ENCODE data around the gene ACSS2.

The ACSS2 gene

DNA sequence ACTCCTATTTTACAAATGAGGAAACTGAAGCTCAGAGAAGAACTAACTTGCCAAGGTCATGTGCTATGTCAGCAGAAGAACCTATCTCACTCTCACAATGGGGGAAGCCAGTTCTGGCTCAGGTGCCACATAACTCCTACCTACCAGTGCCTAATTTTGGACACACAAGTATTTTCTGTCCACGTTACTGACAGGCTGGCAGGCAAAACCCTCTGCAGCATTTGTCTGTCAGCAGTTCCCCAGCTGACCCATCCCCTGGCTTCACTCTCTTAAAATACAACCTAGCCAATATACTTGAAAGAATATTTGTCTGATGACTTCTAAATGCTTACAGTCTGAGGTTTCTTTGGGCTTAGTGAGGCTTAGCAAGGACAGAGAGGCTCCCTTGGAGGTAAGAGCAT lies 63.7 kb downstream of the ACSS2 start:
- TF ChIP-seq CTCF (IDR thresholded peaks at IDR 0.05; ENCODE audit: insufficient read depth, low read depth, low read length, missing control alignments) = no peak
- DNase-seq (ENCODE audit: low read depth) = no peak
- H3K4me3 ChIP-seq (ENCODE audit: low read length) = no peak overlapping the region

DNA sequence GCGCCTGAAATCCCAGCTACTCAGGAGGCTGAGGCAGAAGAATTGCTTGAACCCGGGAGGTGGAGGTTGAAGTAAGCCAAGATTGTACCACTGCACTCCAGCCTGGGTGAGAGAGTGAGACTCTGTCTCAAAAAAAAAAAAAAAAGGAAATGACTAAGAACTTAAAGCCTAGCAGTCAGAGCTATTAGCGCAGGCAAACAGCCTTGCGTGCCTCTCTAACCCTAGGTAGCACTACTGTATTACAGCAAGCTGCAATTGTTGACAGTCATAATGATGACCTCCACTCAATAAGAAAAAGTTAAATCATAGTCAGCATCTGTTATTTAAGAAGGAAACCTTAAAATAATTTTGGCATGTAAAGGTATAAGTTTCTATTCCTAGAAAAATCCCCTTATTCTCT lies 64.8 kb downstream of the ACSS2 start:
- H3K4me3 ChIP-seq (ENCODE audit: low read length) = no peak overlapping the region
- peak; percentile 51 for DNase-seq (ENCODE audit: low read depth)
- TF ChIP-seq CTCF (IDR thresholded peaks at IDR 0.05; ENCODE audit: insufficient read depth, low read depth, low read length, missing control alignments) = no peak

GRCh38 chr20:34942301-34942700 lies 65.9 kb downstream of the ACSS2 start:
- TF ChIP-seq CTCF (IDR thresholded peaks at IDR 0.05; ENCODE audit: insufficient read depth, low read depth, low read length, missing control alignments) = no peak
- no peak for DNase-seq (ENCODE audit: low read depth)
- no peak overlapping the region for H3K4me3 ChIP-seq (ENCODE audit: low read length)

DNA sequence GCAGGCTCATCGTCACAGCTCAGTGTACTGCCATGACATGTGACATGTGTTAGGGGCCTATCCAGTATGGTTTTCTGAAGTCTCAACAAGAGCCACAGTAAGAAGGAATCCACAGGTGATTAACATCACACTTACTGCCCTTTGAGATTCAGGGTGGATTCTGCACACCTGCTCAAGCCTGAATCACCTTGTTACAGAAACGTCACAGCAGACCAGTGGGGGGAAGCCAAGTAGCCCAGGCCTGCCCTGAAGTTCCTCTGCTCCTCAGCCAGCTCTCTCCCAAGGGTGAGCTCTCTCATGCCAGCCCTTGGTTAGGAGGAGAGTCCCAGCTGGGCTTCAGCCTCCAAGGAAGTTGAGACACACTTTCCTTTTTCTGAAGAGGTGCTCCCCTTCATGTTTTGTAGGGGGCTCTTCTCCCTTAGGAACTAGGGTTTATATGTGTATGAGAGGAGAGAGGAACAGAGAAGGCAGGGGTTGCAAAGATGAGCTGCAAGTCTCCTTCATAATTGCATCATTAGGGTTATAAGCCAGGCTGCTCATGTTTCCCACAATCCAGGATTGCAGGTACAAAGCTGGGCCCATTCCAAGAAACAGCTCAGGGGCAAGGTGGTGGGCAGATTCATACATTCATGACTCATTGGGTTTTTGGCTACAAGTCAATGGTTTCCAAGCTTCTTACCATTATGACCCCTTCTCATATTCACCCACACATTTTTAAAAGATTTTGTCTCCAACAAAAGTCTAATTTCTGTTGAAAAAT lies 67.6 kb downstream of the ACSS2 start:
- no peak for TF ChIP-seq CTCF (IDR thresholded peaks at IDR 0.05; ENCODE audit: insufficient read depth, low read depth, low read length, missing control alignments)
- no peak overlapping the region for H3K4me3 ChIP-seq (ENCODE audit: low read length)
- peak; percentile 95 for DNase-seq (ENCODE audit: low read depth)

- DNase-seq (ENCODE audit: low read depth) = peak; percentile 54
- H3K4me3 ChIP-seq (ENCODE audit: low read length) = no peak overlapping the region
- no peak for TF ChIP-seq CTCF (IDR thresholded peaks at IDR 0.05; ENCODE audit: insufficient read depth, low read depth, low read length, missing control alignments)
Measured at GRCh38 chr20:34945315-34946077, 69.1 kb downstream of the ACSS2 start.

DNA sequence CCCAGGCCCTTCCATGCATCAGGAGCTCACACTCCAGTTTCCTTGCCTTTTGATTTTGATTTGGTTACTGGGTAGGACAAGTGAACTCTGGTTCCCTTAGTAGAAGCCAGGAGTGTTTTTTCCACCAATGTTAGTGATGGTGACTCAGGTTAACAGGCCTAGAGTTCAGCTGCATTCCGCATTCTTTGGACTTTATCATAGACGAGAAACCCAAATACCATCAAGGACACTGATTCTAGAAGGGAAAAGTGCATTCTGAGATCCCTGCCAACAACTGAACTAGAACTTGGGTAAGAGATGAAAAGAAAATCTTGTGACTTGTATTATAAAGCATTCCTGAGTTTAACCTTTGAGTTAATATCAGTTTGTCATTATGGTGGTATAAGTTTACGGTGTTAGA lies 70.2 kb downstream of the ACSS2 start:
- no peak overlapping the region for H3K4me3 ChIP-seq (ENCODE audit: low read length)
- no peak for TF ChIP-seq CTCF (IDR thresholded peaks at IDR 0.05; ENCODE audit: insufficient read depth, low read depth, low read length, missing control alignments)
- DNase-seq (ENCODE audit: low read depth) = no peak

Measured in epithelial cell of esophagus (primary cell).